Smooth muscle cell (in vitro differentiated cells): Measurements from ENCODE around the gene CDK4. TPM values are rescaled to one million over a fixed set of nuclear protein-coding genes. Genes with fewer than 3 reads are reported as not detected.
A peak's percentile ranks its signal among the peaks of the same experiment; 100 is the strongest.

ENCODE experiments used
- DNase-seq: peaks from one replicate; lab custom pipeline; 2025; ENCODE audit not compliant: unreplicated experiment; lab: John Stamatoyannopoulos, UW
- H2AFZ ChIP-seq: fragments of 200-600 bp; sonication (generic); 2 replicates; pipeline ENCODE4 v1.6.0; 2016; ENCODE audit warnings: antibody characterized with exemption, low read depth, mild to moderate bottlenecking
- H3F3A ChIP-seq: fragments of 200-600 bp; sonication (generic); 2 replicates; pipeline ENCODE4 v1.6.0; 2017; ENCODE audit warnings: antibody characterized with exemption, low read depth
- H3K27ac ChIP-seq: fragments of 200-600 bp; sonication (generic); 2 replicates; pipeline ENCODE4 v1.5.1; 2016; ENCODE audit warnings: low read depth, mild to moderate bottlenecking
- H3K27me3 ChIP-seq: fragments of 200-600 bp; sonication (generic); 2 replicates; pipeline ENCODE4 v1.6.1; 2016; ENCODE audit warnings: low read depth, mild to moderate bottlenecking
- H3K36me3 ChIP-seq: fragments of 200-600 bp; sonication (generic); 2 replicates; pipeline ENCODE4 v1.5.1; 2016; ENCODE audit warnings: low read depth
- H3K4me1 ChIP-seq: fragments of 200-600 bp; sonication (generic); 2 replicates; pipeline ENCODE4 v1.5.1; 2016; ENCODE audit warnings: low read depth
- H3K4me2 ChIP-seq: fragments of 200-600 bp; sonication (generic); 2 replicates; pipeline ENCODE4 v1.6.0; 2016; ENCODE audit warnings: mild to moderate bottlenecking
- H3K4me3 ChIP-seq: fragments of 200-600 bp; sonication (generic); 2 replicates; pipeline ENCODE4 v1.5.1; 2016; ENCODE audit warnings: mild to moderate bottlenecking
- H3K79me2 ChIP-seq: fragments of 200-600 bp; sonication (generic); 2 replicates; pipeline ENCODE4 v1.6.0; 2016; ENCODE audit warnings: low read depth, mild to moderate bottlenecking
- H3K9ac ChIP-seq: fragments of 200-600 bp; sonication (generic); 2 replicates; pipeline ENCODE4 v1.6.0; 2016; ENCODE audit warnings: low read depth
- H3K9me3 ChIP-seq: fragments of 200-600 bp; sonication (generic); replicated peaks from 2 replicates; pipeline ENCODE4 v1.5.1; 2016; ENCODE audit warnings: low read depth
- H4K20me1 ChIP-seq: fragments of 200-600 bp; sonication (generic); 2 replicates; pipeline ENCODE4 v1.6.0; 2016; ENCODE audit warnings: low read depth
- CTCF ChIP-seq: fragments of 200-600 bp; sonication (generic); IDR thresholded peaks from 2 replicates; pipeline ENCODE4 v1.5.1; 2017; ENCODE audit warnings: borderline replicate concordance, mild to moderate bottlenecking, antibody characterized with exemption; ENCODE audit not compliant: insufficient read depth, poor library complexity, severe bottlenecking
- WGBS: methylation state at CpG from one replicate; pipeline ENCODE4 v1.1.7; 2016; ENCODE audit warnings: low lambda C conversion rate; 5-methylcytosine and 5-hydroxymethylcytosine counted together
- polyA plus RNA-seq: library from polyadenylated mRNA; unstranded; fragments of >200 nt; fragmentation: Nextera tagmentation; extraction: Ambion mirVana; gene quantifications from 2 replicates; pipeline ENCODE4 v1.2.1, GENCODE V29; 2016
- total RNA-seq: library from RNA; depleted of rRNA; stranded (reverse); fragments of >200 nt; gene quantifications from 2 replicates; pipeline ENCODE4 v1.2.3, GENCODE V29; 2014

CDK4 gene
- total and polyA plus RNA-seq, 2 experiments from 2014 or later = 144 to 235 TPM

GRCh38 chr12:57783466-57783801 is 31.3 kb upstream of the CDK4 start:
- 93% methylated on average over 12 of the region's 12 CpGs for WGBS
- Histone ChIP-seq H3F3A (no peaks in the 10 kb centered on the region), H3K4me3 (peak overlapping the region; percentile 87), H3K9me3 (no peaks in the 10 kb centered on the region), H3K9ac (peak overlapping the region; percentile 77), H2AFZ (no peak overlapping the region), H3K27me3 (no peaks in the 10 kb centered on the region), H3K79me2 (peaks cover 19% of the 10 kb centered on the region), H4K20me1 (no peaks in the 10 kb centered on the region), H3K27ac (no peak overlapping the region), H3K4me1 (peaks cover 8% of the 10 kb centered on the region), H3K36me3 (peaks cover 8% of the 10 kb centered on the region), H3K4me2 (peak overlapping the region; percentile 93)
- DNase-seq = no peak
- no peak for TF ChIP-seq CTCF

GRCh38 chr12:57782608-57783465 is 30.7 kb upstream of the CDK4 start, which contains the start of gene TSFM:
TSS of gene TSFM (plus strand) at chr12:57782787. CDS start at chr12:57782802, 15 bp downstream.
- peak within 1 kb of the TSS; percentile 87 for H3K4me3 ChIP-seq
- H3F3A ChIP-seq = no peaks in the 10 kb centered on the region
- H3K27me3 ChIP-seq = no peaks in the 10 kb centered on the region
- no peaks in the 10 kb centered on the region for H3K9me3 ChIP-seq
- peak; percentile 91 for TF ChIP-seq CTCF
- H3K36me3 ChIP-seq = peaks cover 8% of the 10 kb centered on the region
- H3K4me2 ChIP-seq = peak within 1 kb of the TSS; percentile 93
- peak; percentile 63 for DNase-seq
- peak within 1 kb of the TSS; percentile 77 for H3K9ac ChIP-seq
- no peak within 1 kb of the TSS for H3K27ac ChIP-seq
- no peaks in the 10 kb centered on the region for H4K20me1 ChIP-seq
- peaks cover 19% of the 10 kb centered on the region for H3K79me2 ChIP-seq
- WGBS = 4% methylated on average over 43 of the region's 45 CpGs
- peak within 1 kb of the TSS; percentile 56 for H2AFZ ChIP-seq
- H3K4me1 ChIP-seq = peaks cover 8% of the 10 kb centered on the region

GRCh38 chr12:57782243-57782607 is 30.1 kb upstream of the CDK4 start:
- H3K4me3 ChIP-seq = peak overlapping the region; percentile 87

More at GRCh38 chr12:57782243-57782607, 30.1 kb upstream of the CDK4 start:
- Histone ChIP-seq H3K27ac (no peak overlapping the region), H3K9me3 (no peaks in the 10 kb centered on the region), H3K4me1 (peaks cover 8% of the 10 kb centered on the region), H3K36me3 (peaks cover 8% of the 10 kb centered on the region), H3F3A (no peaks in the 10 kb centered on the region), H3K79me2 (peaks cover 19% of the 10 kb centered on the region), H2AFZ (no peak overlapping the region), H3K27me3 (no peaks in the 10 kb centered on the region), H4K20me1 (no peaks in the 10 kb centered on the region), H3K9ac (no peak overlapping the region), H3K4me2 (no peak overlapping the region)
- no peak for DNase-seq
- 31% methylated on average over 4 of the region's 4 CpGs for WGBS
- TF ChIP-seq CTCF = no peak
